ENCODE measurements around the gene SEMA6B.

GRCh38 chr19:4552525-4552819 is 7.0 kb downstream of the SEMA6B start:
- no peak for TF ChIP-seq CTCF (IDR thresholded peaks at IDR 0.05)
- TF ChIP-seq POLR2A (IDR thresholded peaks at IDR 0.05): no peak
